HG03066 (cell line): Measurements from ENCODE around the gene NRXN2.

ENCODE experiments used
- ATAC-seq: cut with Tn5 transposase; IDR thresholded peaks from one replicate; pipeline ENCODE4 v1.9.1; 2021; ENCODE audit warnings: low read depth; ENCODE audit not compliant: unreplicated experiment

The NRXN2 gene

DNA sequence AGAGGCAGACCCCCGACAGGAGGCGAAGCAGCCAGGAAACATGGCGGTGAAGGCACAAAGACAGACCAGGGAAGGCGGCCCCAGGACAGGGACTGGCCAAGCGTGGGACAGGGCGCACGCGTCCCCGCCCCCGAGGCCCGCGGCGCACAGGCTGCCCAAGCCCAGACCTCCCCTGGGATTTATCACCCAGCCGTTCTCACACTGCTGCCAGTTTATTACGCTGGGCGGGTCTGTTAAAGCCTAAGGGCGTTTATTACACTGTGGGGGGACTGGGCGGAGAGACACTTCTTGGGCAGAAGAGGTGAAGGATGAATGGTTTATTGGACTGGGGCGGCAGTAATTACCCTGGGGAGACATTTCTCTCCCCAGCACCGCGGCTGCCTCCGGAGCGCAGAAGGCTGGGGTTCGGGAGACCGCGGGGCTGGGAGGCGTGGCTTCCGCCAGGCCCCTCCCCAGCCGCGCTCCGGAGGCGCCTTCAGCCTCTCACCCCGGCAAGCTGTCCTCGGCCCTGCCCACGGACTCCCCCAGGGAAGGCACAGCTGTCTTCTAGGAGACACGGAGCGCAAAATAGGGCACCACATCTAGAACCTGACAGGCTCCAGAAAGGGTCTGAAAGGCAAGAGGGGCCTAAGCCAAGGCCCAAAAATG is 84.9 kb downstream of the NRXN2 start:
- no peak for ATAC-seq

DNA sequence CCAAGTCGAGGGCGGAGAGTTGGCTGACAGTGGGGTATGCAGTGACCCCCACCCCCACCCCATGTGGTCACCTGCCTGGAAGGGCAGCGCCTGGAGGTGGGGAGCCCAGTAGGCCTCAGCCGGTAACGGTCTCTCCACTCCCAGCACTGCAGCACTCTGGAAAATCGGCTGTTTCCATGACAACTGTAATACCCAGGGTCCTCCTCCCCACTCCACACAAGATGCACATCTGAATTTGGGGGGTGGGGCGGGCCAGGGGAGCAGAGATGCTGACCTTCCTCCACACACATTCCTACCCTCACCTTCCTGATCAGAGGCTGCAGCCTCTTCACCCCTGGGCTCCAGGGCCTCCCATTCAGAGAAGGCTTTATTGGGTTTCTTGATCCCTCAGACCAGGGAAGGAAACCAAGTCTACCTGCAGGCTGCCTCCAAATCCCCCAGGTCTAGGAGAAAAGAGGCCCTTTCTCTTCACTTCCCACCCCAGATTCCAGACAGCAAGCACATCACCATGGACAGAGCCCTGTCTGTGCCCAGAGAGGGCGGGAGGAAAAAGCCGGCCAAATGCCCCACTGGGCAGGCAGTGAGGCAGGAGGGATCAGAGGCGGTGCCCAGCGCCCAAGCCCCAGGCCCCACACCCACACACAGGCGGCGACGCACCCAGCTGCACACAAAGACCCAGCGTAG is 85.5 kb downstream of the NRXN2 start:
- no peak for ATAC-seq

DNA sequence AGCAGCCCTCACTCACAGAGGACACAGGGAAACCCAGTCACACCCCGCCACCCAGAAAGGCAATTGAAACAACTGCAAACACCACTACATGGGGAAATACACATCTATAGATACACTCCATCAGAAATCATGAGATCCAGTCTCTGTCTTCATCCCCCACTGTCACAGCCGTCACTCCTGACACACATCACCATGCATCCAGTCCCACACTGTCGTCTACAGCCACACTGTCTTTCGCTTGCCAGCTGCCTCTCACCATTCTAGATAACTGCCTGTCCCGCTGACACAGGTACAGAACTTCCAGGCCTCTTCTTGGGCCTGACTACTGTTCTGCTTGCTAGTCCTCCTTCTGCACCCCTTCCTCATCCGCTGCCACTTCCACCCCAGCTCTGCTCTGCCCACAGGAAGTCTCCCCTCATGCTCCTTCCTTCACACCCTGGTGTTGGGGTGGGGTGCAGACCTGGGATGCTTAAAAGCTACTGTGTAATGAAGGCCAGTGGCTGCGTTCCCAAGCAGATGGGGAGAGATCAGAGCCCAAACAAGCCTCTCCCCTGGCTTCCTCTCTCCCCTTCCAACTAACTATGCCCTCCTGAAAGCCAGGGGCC is 89.3 kb downstream of the NRXN2 start:
- no peak for ATAC-seq

DNA sequence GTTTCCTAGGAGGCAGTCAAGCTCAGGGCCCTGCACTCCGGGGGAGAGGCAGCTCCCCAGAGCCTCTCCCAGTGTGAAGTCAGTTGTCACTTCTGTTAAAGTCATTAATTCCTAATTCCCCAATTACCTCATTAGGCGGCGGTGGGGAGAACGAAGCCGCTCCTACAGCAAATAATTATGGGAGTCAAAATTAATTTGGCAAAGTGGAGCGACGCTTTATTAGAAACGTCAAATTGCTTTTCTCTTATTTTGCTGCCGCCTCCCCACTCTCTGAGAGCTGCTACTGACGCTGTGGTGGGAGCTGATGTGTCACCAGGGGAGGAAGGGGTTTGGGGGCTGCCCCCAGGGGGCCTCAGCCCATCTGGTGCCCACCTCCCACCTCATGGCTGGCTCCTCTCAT is 90.3 kb downstream of the NRXN2 start:
- no peak for ATAC-seq

DNA sequence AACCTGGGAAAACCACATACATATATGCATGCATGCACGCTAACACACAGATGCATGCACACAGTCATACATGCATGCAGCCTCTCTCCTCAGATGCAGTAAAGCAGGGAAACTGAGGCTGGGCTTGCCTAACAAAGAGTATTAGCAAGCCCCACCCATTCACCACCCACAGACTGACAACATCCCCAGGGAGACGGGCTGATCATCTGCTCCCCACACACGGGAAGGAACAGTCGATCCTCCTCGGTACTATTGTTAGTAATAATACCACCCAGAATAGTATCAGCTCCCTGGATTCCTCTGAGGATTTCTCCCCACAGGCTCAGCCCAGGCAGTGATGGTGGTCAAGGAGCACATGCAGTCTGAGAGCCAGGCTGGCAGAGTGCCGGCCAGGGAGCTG is 90.8 kb downstream of the NRXN2 start:
- no peak for ATAC-seq

DNA sequence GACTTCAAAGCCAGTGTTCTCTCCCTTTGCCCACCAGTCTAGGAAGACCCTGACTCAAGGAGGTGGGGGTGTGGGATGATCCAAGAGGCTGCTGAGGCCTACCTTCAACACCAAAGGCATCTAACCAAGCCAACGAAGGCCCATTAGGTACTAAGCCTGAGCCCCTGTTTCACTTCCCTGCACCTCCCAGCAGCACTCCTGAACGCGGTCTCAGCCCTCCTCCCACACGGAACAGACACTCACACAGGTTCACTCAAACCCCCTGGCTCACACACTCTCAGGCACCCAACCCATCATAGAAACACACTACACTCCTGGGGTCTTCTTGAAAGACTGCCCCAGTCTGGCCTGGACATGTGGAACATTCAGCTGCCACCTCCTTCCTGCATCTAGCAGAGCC is 91.3 kb downstream of the NRXN2 start:
- ATAC-seq: no peak

DNA sequence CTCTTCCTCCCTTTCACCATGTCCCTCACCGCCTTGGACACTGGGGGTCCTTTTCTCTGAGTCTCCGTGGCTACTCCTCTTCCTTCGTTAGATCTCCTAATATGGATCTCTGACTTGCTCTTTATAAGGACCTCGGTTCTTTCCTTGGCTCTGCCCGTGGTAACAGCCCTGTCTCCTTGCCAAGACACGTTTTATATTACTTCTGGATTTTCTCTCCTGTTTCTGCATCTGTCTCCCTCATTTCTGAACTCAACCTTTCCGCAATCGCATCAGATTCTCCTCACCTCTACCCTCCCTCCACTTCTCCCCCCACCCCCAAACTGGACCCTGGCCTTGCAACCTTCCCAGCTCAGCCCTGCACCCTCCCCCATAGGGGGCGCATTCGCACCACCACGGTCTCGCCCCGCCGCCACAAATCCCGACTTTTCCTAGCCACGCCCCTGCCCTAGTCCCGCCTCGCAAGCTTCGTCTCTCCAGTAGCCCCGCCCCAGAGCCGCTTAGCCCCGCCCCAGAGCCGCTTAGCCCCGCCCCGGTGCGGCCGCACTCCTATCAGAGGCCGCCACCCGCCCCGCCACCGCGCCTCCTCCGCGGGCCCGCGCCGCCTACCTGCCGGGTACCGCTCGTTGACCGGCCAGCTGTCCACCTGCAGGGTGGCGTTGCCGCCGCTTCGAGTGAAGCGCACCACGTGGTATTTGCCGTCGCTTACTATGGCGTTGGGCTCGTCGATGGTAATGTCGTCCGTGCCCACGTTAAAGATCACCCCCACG is 93.0 kb downstream of the NRXN2 start:
- ATAC-seq: no peak

DNA sequence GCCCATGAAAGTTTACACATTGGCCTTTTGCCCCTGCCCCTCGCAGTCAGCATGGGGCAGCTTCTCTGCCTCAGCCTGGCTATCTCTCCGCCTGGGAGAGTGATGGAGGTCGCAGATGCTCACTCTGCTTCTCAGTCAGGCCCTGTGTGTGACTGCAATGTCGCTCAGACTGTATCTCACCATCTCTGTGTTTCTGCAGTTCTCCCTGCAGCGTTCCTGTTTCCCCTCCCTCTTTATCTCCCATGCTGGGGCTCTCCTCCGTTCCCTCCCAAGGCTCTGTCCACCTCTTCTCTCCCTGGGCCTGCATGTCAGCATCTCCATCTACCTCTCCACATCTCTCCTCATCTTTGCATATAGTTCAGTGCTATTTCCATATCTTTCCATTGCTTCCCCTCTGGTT is 93.9 kb downstream of the NRXN2 start:
- no peak for ATAC-seq

DNA sequence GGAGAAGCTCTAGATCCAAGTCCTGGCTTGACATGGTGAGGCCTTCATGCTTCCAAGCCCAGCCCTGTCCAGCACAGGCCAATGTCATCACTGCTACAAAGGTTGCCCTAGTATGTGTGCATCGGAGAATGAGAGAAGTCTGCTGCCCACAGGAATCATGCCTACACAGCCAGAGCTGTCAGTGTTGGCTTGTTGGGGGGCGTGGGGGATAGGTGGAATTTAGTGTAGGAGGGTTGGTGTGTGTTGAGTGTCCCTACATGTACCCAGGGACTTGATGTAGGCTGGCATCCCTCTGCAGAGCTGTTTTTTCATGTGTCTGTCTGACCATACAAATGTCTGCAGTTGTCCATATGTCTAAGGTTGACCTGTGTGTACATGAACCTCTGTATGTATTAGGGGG is 94.4 kb downstream of the NRXN2 start:
- ATAC-seq: no peak

DNA sequence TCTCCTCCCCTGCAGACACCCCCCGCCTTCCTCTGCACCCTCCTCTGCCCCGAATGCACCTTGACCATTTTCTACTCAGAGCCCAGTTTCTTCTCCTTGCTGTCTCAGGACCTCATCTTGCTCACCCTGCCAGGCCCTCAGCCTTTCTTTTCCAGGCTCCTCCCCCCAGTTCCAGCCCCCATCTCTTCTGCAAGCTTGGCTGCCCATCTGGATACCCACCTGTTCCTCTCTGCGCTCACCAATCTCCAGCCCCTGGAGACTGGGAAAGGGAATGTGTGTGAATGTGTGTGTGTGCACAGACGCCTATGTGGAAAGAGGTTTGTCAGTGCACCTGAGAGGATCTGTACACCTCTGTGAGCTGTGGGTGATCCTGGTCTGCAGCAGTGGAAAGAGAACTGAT is 95.6 kb downstream of the NRXN2 start:
- ATAC-seq: no peak

DNA sequence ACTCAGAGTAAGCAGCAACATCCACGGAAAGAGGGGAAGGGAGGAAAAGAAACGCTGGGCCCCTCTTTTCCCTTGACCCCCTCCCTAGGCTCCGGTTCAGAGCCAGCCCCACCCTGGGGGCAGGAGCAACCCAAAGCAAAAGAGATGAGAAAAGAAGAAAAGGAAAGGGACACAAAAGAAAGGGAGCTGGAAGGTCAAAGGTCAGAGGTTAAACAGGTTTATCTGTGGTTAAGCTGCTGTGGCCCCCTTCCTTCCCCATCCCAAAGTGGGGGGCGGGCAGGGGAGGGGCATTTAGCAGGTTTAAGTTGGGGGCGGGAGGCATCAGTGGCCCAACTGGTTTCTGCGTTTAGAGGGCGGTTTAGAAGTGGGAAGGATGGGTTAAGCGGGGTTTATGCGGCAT is 96.4 kb downstream of the NRXN2 start:
- ATAC-seq: no peak

DNA sequence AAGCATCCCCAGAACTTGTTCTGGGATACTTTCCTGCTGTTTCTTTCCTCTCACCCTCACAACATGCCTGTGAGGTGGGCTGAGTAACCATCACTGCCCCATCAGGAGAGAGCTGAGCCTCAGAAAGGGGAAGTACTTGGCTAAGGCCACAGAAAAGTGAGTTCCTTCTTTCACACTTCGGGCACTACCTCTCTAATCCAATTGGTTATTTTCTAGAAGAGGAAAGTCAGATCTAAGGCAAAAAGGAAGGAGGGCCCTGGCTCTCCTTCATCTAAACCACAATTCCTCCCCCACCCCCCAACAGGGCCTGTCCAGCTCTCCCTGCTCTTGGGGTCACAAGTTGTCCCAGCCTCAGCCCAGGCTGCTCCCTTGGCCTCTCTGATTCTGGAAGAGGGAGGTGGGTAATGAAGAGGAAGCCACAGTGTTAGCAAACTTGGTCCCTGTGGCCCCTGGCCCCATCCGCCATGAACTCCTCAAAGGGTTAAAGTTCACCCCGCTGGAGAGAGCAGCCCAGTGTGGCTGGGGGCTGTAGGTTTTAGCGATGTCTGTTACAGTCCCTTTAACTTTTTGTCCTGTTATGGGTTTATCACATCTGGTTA is 98.0 kb downstream of the NRXN2 start:
- no peak for ATAC-seq

DNA sequence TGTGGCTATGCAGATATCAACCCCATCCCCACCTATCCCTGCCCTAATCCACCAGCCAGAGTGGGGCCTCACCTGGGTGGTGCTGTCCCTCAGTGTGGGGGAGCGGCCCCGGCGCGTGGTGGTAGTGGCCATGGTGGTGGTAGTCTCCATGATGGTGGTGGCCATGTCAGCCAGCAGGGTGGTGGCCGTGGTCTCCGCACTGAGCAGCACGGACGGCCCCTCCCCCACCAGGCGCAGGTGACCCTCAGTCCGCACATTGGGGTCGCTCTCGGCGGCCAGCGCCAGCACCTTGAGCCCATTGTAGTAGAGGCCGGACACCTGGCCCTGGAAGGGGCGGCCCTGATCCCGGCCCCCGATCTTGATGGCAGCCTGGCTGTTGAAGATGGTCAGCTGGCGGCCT is 100.3 kb downstream of the NRXN2 start:
- ATAC-seq: no peak

DNA sequence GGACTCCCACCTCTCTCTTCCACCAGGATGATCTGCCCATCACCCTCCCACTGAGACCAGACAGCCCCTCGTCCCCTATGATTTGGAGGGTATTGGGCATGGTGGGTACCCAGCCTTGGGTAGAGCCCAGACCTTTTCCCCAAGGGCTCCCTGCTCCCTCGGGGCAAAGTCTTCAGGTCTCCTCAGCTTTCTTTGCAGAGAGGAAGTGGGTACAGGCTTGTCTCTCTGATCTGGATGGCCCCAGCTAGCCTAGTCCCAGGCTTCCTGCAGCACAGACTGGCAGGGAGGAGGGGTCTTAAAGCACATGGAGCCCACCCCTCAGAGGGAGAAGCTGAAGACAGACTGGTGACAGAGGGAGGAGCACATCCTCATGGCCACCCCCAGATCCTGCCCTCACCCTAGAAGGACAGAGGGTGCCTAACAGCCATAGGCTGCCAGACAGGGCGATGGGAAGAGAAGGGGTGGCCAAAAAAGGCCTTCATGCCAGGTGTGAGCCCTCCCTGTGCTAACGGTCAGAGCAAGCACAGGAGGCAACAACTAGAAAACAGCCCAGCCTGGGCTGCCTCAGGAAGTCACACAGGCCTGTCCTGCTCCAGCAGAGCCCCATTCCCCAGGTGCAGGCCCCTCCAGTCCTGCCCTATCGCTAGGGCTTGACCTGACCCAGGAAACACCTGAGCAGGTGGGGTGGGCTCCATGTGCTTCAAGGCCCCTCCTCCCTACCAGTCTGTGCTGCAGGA is 101.5 kb downstream of the NRXN2 start:
- ATAC-seq: no peak

DNA sequence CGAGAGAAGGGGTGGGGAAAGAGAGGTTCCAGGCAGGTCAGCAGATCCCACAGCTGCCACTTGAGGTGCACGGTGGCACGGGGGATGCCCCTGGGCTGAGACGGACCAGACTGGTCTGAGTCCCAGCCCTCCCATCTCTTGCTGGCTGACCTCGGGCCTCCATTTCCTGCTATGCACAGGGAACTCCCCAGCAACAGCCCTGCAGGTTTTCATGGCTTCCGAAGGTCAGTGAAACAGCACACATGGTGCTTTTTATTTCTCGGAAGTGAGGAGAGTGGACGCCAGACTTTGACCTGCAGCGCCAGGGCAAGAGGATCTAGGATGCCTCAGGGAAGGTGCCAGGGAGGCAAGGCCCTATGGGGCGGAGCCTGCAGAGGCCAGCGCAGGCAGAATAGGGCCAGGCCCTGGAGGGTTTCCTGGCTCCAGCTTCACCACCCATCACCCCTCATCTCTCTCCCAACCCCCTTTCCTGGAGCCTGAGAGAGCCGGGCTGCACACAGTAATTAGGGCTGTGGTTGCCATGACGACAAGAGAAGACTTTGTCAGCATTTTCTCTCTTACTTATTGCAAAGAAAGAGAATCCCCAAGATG is 102.5 kb downstream of the NRXN2 start:
- no peak for ATAC-seq

DNA sequence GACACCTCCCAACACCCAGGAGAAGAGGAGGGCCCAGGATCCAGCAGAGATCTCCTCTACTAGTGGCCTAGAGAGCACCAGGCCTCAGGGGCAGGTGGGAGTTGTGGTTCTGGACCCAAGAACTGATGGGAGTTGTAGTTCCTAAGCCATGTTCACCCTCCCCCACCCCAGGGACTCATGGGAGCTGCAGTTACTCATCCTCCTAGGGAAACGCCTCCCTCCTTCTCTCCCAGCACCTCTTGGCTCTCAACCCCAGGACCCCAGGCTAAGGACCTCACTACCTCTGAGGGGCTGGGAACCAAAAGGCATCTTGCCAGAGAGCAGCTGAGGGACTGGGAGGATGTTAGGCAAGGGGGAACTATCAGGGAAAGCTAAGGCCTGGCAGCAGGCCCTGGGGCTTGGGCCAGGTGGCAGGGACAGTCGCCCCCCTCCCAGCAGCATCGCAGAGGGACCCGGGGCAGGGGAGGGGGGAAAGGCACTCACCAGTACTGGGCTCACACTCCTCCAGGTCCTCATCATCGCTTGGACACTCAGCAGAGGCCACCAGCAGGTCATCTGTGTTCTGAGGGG is 103.1 kb downstream of the NRXN2 start:
- no peak for ATAC-seq

DNA sequence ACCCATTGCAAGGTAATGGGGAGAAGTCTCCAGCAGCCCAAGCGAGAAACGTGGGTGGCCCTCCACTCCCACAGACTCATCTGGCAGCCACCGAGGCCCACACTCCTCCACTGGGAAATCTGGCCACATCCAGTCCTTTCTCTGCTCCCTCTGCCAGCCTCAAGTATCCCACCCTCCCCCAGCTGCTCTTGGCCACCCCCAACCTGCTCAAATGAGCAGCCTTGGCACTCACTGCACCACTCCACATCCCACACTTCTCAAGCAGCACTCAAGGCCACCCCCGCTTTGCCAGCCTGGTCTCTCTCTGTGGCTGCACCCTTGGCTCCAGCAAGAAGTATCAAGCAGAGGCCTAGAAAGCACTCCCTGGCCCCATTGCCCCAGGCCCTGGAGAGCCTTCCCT is 103.8 kb downstream of the NRXN2 start:
- no peak for ATAC-seq

DNA sequence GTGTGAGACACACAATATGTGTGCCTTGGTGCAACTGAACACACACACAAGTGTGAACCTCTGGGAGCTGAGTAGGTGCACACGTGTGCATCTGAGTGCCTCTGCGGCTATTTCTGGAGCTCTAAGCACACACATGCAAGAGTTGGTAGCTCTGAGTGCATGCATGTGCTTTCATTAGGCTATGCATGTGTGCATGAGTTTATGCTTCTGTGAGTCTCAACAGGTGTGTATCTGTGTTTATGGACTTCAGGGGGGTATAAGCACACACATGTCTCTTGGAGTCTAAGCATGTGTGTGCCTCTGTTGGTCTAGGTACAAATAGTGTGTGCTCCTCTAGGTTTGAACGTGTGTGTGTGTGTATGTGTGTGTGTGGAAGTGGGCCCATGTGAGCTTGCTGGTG is 106.2 kb downstream of the NRXN2 start:
- no peak for ATAC-seq

DNA sequence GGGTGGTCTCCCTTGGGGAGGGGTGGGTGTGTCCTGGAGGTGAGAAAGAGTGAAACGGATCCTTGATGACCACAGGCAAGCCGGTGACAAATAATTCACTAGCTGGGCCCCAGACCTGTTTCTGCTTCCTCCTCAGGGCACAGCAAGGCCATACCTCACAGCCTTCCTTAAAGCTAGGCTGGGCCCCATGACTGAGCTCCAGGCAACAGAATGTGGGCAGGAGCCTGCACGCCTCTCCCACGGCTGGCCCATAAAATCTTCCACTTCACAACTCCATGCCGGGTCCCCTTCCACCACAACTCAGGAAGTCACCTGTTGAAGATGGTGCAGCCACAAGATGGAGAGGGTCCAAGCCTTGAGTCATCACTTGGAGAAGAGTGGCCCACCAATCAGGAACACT is 108.1 kb downstream of the NRXN2 start:
- no peak for ATAC-seq

DNA sequence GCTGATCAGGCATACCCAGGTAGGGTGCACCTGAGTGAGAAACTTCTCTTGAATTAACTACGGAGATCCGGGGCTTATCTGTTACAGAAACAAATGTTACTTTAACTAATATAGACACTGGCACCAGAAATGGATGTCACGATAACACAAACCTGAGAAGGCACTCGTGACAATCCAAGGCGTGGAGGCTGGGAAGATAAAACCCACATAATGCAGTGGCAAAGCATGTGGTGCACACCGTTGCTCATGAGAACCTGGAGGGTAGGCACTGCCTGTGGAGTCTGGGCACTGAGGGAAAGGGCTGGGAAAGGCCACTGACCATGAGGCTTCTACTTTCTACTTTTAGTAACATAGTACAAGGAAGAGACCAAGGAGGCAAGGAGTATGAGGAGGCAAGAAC is 109.3 kb downstream of the NRXN2 start:
- ATAC-seq: no peak
